ENCODE data around the gene SLA2. TPM values are rescaled to one million over a fixed set of nuclear protein-coding genes. Genes with fewer than 3 reads are reported as not detected.

SLA2 gene
- total RNA-seq = under 0.01 TPM in 1 of 2 replicates, not detected in the other

GRCh38 chr20:36645998-36646397 lies at the start of gene SLA2:
SLA2 (minus strand) TSS chr20:36646196; CDS start chr20:36641335, 4,861 bp downstream.

GRCh38 chr20:36605399-36606157 lies 40.4 kb downstream of the SLA2 start, which contains the start of gene RAB5IF:
RAB5IF (plus strand) TSS chr20:36605779; CDS start chr20:36605952, 173 bp downstream.

GRCh38 chr20:36573103-36573797 lies 72.7 kb downstream of the SLA2 start, which contains the start of gene TGIF2:
TGIF2 (plus strand) TSS chr20:36573597; CDS start chr20:36578775, 5,178 bp downstream.

Other genes starting within 250 kb of the SLA2 start
- gene MYL9, start 104.7 kb downstream of the SLA2 start, total RNA-seq = 2.7 and 11.6 TPM in 2 replicates
- 14.6 and 15.0 TPM in 2 replicates for gene TGIF2, start 72.6 kb downstream of the SLA2 start, total RNA-seq
- gene RAB5IF, start 40.4 kb downstream of the SLA2 start, total RNA-seq = 63.7 and 84.9 TPM in 2 replicates
- gene NDRG3, start 99.9 kb upstream of the SLA2 start, total RNA-seq = 13.2 and 14.8 TPM in 2 replicates
- 10.9 and 16.9 TPM in 2 replicates for gene DSN1, start 127.6 kb upstream of the SLA2 start, total RNA-seq
- not detected in 2 replicates for gene TLDC2, start 229.9 kb upstream of the SLA2 start, total RNA-seq